ENCODE results near the gene INCA1. TPM values are rescaled to one million over a fixed set of nuclear protein-coding genes. Genes with fewer than 3 reads are reported as not detected.

The INCA1 gene
- total and polyA plus RNA-seq, 2 of the 8 experiments (the other 6 are each of a cell fraction or from before 2014, with no cell fraction given): 0.89 to 1.4 TPM

DNA sequence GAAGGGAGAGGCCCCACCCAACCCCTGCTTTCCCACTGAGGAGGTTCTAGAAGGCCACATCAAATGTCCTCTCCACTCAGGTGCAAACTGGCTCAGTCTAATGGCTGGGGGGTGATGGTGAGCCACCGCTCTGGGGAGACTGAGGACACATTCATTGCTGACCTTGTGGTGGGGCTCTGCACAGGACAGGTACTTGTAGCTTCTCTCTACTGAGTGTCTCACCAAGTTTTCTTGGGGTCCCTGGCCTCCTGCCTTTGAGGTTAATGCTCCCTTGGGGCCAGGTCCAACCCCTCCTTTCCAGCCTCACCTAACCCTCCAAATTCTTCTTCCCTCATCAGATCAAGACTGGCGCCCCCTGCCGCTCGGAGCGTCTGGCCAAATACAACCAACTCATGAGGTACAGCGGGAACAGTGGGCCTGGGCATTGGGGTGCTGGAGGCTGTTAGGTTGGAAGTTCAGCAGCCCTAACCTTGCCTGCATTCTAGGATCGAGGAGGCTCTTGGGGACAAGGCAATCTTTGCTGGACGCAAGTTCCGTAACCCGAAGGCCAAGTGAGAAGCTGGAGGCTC, 40.7 kb downstream of the INCA1 start (continued):
- TF ChIP-seq FOSL1 (IDR thresholded peaks at IDR 0.05; ENCODE audit: insufficient read depth, low read depth, low read length): no peak
- no peak for TF ChIP-seq SIX5 (IDR thresholded peaks at IDR 0.05; ENCODE audit: low read depth, low read length)
- TF ChIP-seq SAP30 (IDR thresholded peaks at IDR 0.05; ENCODE audit: insufficient read depth, insufficient replicate concordance, low read length): no peak
- TF ChIP-seq SIN3A (conservative IDR thresholded peaks at IDR 0.05 in 1 of 2, IDR thresholded peaks at IDR 0.05 in 1 of 2; ENCODE audit: low read depth in 1 of 2, low read length in 2 of 2): no peak
- TF ChIP-seq SP4 (IDR thresholded peaks at IDR 0.05; ENCODE audit: low read length): no peak

Data from H1 (cell line).